K562 (cell line): ENCODE results near the gene DOCK3. TPM values are rescaled to one million over a fixed set of nuclear protein-coding genes. Genes with fewer than 3 reads are reported as not detected.

Source experiments
- ATAC-seq: fragments of 200-7000 bp; cut with Tn5 transposase; 3 replicates; pipeline ENCODE4 v1.9.1; 2020; ENCODE audit warnings: moderate library complexity
- BruUV-seq: library from RNA; stranded (reverse); fragments of 400-500 nt; replicated peaks from 2 replicates; lab custom pipeline; 2021; lab: Mats Ljungman, UMichigan
- CTCF ChIA-PET: fragments of 300-600 bp; formaldehyde crosslinking; extraction: SDS; loops from one replicate; lab custom pipeline; 2021; ENCODE audit warnings: low intra/inter-chr PET ratio; lab: Yijun Ruan, JAX
- POLR2A ChIA-PET: fragments of 300-600, 350-650 bp; sonication (Branson Sonifier 250); formaldehyde crosslinking; extraction: SDS; loops from one replicate; lab custom pipeline; 2021; ENCODE audit warnings: antibody characterized with exemption, inconsistent platforms; lab: Yijun Ruan, JAX
- DNase-seq, 4 experiments: peaks; one replicate each; pipeline versions ENCODE4 v3.0.0 to v3.0.0-alpha.2; 2011 to 2018; ENCODE audit warnings: low spot score in 3 of 4, mixed read lengths in 3 of 4; ENCODE audit errors: extremely low read depth in 1 of 4
- FAIRE-seq: peaks from 2 replicates; lab custom pipeline; 2011; peaks lifted over from hg19 to GRCh38; lab: Jason Lieb, UNC
- H2AFZ ChIP-seq: 2 replicates; pipeline ENCODE4 v1.6.0; 2011; ENCODE audit warnings: low read depth, low read length, control low read depth, inconsistent platforms
- H3K27ac ChIP-seq: fragments of 200-600 bp; 3 replicates; pipeline ENCODE4 v1.8.0; 2011; ENCODE audit warnings: low read depth, mild to moderate bottlenecking, control low read depth, inconsistent platforms, low read length, moderate library complexity, mixed read lengths; ENCODE audit errors: extremely low read depth
- H3K27me3 ChIP-seq, 2 experiments: fragments of 300-600 bp in 1 of 2; 2 replicates in 1 of 2; 3 replicates in 1 of 2; pipeline versions ENCODE4 v1.6.0 to v1.8.0; 2011; ENCODE audit warnings: inconsistent platforms in 2 of 2, low read length in 2 of 2, mild to moderate bottlenecking in 1 of 2, mixed read lengths in 1 of 2, moderate library complexity in 1 of 2; ENCODE audit not compliant: control insufficient read depth in 2 of 2, insufficient read depth in 2 of 2
- H3K36me3 ChIP-seq: fragments of 300-600 bp; 3 replicates; pipeline ENCODE4 v1.8.0; 2011; ENCODE audit warnings: mild to moderate bottlenecking, low read length, inconsistent platforms; ENCODE audit not compliant: control insufficient read depth, insufficient read depth
- H3K4me1 ChIP-seq, 2 experiments: fragments of 200-600 bp in 1 of 2; replicated peaks in 1 of 2; 2 replicates in 1 of 2; 3 replicates in 1 of 2; pipeline versions ENCODE4 v1.5.1 to v1.8.0; 2011; ENCODE audit warnings: inconsistent platforms in 2 of 2, low read length in 2 of 2, mild to moderate bottlenecking in 1 of 2, mixed read lengths in 1 of 2, moderate library complexity in 1 of 2; ENCODE audit not compliant: control insufficient read depth in 2 of 2, insufficient read depth in 2 of 2
- H3K4me2 ChIP-seq: 2 replicates; pipeline ENCODE4 v1.6.1; 2011; ENCODE audit warnings: low read length, control low read depth, inconsistent platforms, mixed read lengths; ENCODE audit not compliant: insufficient read depth
- H3K4me3 ChIP-seq: fragments of 200-600 bp; sonication (generic), shearing (Covaris generic); 2 replicates; pipeline ENCODE4 v1.5.1; 2016; ENCODE audit warnings: control low read depth, inconsistent platforms
- H3K79me2 ChIP-seq: fragments of 200-600 bp; 3 replicates; pipeline ENCODE4 v1.8.0; 2011; ENCODE audit warnings: low read length, inconsistent platforms; ENCODE audit not compliant: control insufficient read depth, insufficient read depth
- H3K9ac ChIP-seq, 2 experiments: 2 replicates each; pipeline versions ENCODE4 v1.6.0 to v1.6.1; 2011; ENCODE audit warnings: low read depth in 2 of 2, low read length in 2 of 2, control low read depth in 1 of 2, inconsistent platforms in 1 of 2, mild to moderate bottlenecking in 1 of 2, mixed read lengths in 1 of 2; ENCODE audit not compliant: insufficient read depth in 1 of 2
- H3K9me1 ChIP-seq: one replicate; pipeline ENCODE4 v1.6.0; 2011; ENCODE audit warnings: inconsistent platforms, mild to moderate bottlenecking, low read length, moderate library complexity; ENCODE audit not compliant: control insufficient read depth, insufficient read depth
- H3K9me3 ChIP-seq: replicated peaks from 2 replicates; pipeline ENCODE4 v1.5.1; 2011; ENCODE audit warnings: low read depth, low read length, inconsistent platforms; ENCODE audit not compliant: control insufficient read depth, insufficient read depth
- H4K20me1 ChIP-seq: replicated peaks from 2 replicates; pipeline ENCODE4 v1.6.1; 2011; ENCODE audit warnings: low read length, inconsistent platforms, mixed read lengths; ENCODE audit not compliant: control insufficient read depth, insufficient read depth
- CBX5 ChIP-seq: IDR thresholded peaks from 2 replicates; pipeline ENCODE4 v1.6.1; 2014; ENCODE audit warnings: low read depth, borderline replicate concordance
- CREBBP ChIP-seq: IDR thresholded peaks from one replicate; pipeline ENCODE4 v1.6.1; 2012; ENCODE audit warnings: low read depth, mild to moderate bottlenecking, control low read depth, inconsistent platforms, low read length
- ELF4 ChIP-seq: fragments of 450-650 bp; formaldehyde crosslinking; IDR thresholded peaks from 2 replicates; pipeline ENCODE4 v1.4.0; 2022; ENCODE audit warnings: missing genetic modification characterization
- LEF1 ChIP-seq: fragments of 450-650 bp; IDR thresholded peaks from 2 replicates; pipeline ENCODE4 v1.6.1; 2016; ENCODE audit warnings: mild to moderate bottlenecking
- NR2C1 ChIP-seq, 2 experiments: fragments of 450-650 bp; IDR thresholded peaks; 2 replicates each; pipeline ENCODE4 v1.6.1; 2017; ENCODE audit warnings: mild to moderate bottlenecking in 2 of 2, antibody characterized with exemption in 1 of 2, inconsistent platforms in 1 of 2, missing compliant biosample characterization in 1 of 2, missing genetic modification characterization in 1 of 2
- ZNF146 ChIP-seq: IDR thresholded peaks from one replicate; pipeline ENCODE4 v1.6.1; 2018; ENCODE audit warnings: missing compliant biosample characterization; ENCODE audit not compliant: unreplicated experiment
- ZNF253 ChIP-seq: fragments of 250-450 bp; sonication (Bioruptor Pico); conservative IDR thresholded peaks from 2 replicates; pipeline ENCODE4 v1.6.1; 2021; ENCODE audit warnings: mild to moderate bottlenecking
- WGBS: fragments of 100-300 bp; shearing (Covaris generic); methylation state at CpG from one replicate; pipeline ENCODE4 v1.1.6; 2016; ENCODE audit warnings: low coverage, mixed read lengths; ENCODE audit not compliant: insufficient coverage; ENCODE audit errors: missing lambda C conversion rate; 5-methylcytosine and 5-hydroxymethylcytosine counted together
- in situ Hi-C: fragments of 300-500 bp; cut with MboI; formaldehyde crosslinking; loops from 4 replicates; pipeline ENCODE4 v1.15.0; 2018; ENCODE audit warnings: inconsistent platforms, mixed read lengths
- intact Hi-C: fragments of 100-400 bp; cut with micrococcal nuclease; formaldehyde crosslinking; loops from 2 replicates; pipeline ENCODE4 v1.14.2; 2022
- polyA plus RNA-seq, 8 experiments: library from polyadenylated mRNA; depleted of rRNA in 4 of 8; stranded (reverse) in 5 of 8; unstranded in 3 of 8; fragments of >200 nt; fragmentation: Nextera tagmentation in 2 of 8; fragmentation: Illumina TruSeq in 1 of 8; extraction: Ambion mirVana in 2 of 8; extraction: Trizol in 1 of 8; gene quantifications; 2 replicates each; pipeline versions ENCODE4 v1.2.1 to v1.2.3, GENCODE V29; 2011 to 2014; ENCODE audit warnings: inconsistent platforms in 1 of 8, missing spikeins in 1 of 8
- total RNA-seq, 7 experiments: library from RNA; depleted of rRNA in 6 of 7; stranded (reverse); fragments of >200 nt in 6 of 7; fragmentation: Illumina TruSeq in 2 of 7; extraction: Trizol in 2 of 7; gene quantifications; 2 replicates each; pipeline versions ENCODE4 v1.2.1 to v1.2.3, GENCODE V29; 2011 to 2021; ENCODE audit warnings: low replicate concordance in 1 of 7
- TF ChIP-seq, protein P1 (sequence below): fragments of 250-450 bp; sonication (Bioruptor Pico); IDR thresholded peaks from 2 replicates; pipeline ENCODE4 v1.5.0; 2021
- TF ChIP-seq, protein P2 (sequence below): fragments of 450-650 bp; formaldehyde crosslinking; IDR thresholded peaks from 2 replicates; pipeline ENCODE4 v1.4.0; 2022; ENCODE audit warnings: missing genetic modification characterization
- TF ChIP-seq, protein P3 (sequence below): sonication (generic); formaldehyde crosslinking; IDR thresholded peaks from 2 replicates; pipeline ENCODE4 v1.8.1; 2023; ENCODE audit warnings: mild to moderate bottlenecking, missing genetic modification reagents

DOCK3 gene
- total and polyA plus RNA-seq, 9 of the 15 experiments (the other 6 are each of a cell fraction or from before 2014, with no cell fraction given) = under 0.01 to 0.03 (median 0.01) TPM; not detected in 4

DNA sequence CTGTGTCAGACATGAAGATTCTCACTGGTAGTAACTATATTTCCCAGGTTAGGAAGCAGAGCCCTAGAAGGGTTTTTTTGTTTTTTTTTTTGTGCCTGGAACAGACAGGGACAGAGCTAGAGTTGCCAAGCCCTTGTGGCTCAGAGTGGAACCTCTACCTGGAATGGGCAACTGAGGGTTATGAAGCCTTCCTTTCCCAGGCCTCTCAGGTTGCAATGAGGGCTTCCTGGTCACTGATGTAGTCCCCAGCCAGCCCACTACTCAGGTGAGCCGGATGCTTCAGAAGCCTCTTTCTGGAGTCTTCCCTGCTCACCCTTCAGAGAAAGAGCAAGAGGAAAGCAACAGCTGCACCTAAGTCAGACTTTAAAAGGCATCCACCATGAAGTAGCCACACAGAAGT, 661.5 kb downstream of the DOCK3 start:
- WGBS = 0% methylated on average over 1 of the region's 1 CpG
- H3K36me3 ChIP-seq = no peaks in the 10 kb centered on the region
- ATAC-seq (no peak), FAIRE-seq (no peak), DNase-seq (no peak)
- intact Hi-C loops = no loop called here
- ChIA-PET CTCF (no interaction called here), POLR2A (no interaction called here)
- H3K9me3 ChIP-seq = no peaks in the 10 kb centered on the region
- no peak overlapping the region for H3K4me2 ChIP-seq
- TF ChIP-seq ELF4 (CRISPR knock-in tag) (no peak), CBX5 (no peak), LEF1 (no peak), NR2C1 (IDR thresholded peaks at IDR 0.05) (no peak), NR2C1 (tag; IDR thresholded peaks at IDR 0.05) (no peak), ZNF146 (CRISPR knock-in tag) (no peak), CREBBP (no peak), ZNF253 (no peak)
- TF ChIP-seq, protein P1, sequence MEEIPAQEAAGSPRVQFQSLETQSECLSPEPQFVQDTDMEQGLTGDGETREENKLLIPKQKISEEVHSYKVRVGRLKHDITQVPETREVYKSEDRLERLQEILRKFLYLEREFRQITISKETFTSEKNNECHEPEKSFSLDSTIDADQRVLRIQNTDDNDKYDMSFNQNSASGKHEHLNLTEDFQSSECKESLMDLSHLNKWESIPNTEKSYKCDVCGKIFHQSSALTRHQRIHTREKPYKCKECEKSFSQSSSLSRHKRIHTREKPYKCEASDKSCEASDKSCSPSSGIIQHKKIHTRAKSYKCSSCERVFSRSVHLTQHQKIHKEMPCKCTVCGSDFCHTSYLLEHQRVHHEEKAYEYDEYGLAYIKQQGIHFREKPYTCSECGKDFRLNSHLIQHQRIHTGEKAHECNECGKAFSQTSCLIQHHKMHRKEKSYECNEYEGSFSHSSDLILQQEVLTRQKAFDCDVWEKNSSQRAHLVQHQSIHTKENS = no peak
- TF ChIP-seq, protein P2, sequence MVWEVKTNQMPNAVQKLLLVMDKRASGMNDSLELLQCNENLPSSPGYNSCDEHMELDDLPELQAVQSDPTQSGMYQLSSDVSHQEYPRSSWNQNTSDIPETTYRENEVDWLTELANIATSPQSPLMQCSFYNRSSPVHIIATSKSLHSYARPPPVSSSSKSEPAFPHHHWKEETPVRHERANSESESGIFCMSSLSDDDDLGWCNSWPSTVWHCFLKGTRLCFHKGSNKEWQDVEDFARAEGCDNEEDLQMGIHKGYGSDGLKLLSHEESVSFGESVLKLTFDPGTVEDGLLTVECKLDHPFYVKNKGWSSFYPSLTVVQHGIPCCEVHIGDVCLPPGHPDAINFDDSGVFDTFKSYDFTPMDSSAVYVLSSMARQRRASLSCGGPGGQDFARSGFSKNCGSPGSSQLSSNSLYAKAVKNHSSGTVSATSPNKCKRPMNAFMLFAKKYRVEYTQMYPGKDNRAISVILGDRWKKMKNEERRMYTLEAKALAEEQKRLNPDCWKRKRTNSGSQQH (CRISPR knock-in tag) = no peak
- TF ChIP-seq, protein P3, sequence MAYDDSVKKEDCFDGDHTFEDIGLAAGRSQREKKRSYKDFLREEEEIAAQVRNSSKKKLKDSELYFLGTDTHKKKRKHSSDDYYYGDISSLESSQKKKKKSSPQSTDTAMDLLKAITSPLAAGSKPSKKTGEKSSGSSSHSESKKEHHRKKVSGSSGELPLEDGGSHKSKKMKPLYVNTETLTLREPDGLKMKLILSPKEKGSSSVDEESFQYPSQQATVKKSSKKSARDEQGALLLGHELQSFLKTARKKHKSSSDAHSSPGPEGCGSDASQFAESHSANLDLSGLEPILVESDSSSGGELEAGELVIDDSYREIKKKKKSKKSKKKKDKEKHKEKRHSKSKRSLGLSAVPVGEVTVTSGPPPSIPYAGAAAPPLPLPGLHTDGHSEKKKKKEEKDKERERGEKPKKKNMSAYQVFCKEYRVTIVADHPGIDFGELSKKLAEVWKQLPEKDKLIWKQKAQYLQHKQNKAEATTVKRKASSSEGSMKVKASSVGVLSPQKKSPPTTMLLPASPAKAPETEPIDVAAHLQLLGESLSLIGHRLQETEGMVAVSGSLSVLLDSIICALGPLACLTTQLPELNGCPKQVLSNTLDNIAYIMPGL (CRISPR knock-in tag) = no peak
- H3K4me3 ChIP-seq = no peak overlapping the region
- H2AFZ ChIP-seq = no peak overlapping the region
- H3K27ac ChIP-seq = no peak overlapping the region
- BruUV-seq = no TSS peak
- H3K4me1 ChIP-seq = no peaks in the 10 kb centered on the region
- no peak overlapping the region for H3K9ac ChIP-seq
- H3K27me3 ChIP-seq = no peaks in the 10 kb centered on the region; a peak in 1 of 5 replicates
- H3K9me1 ChIP-seq = no peaks in the 10 kb centered on the region
- in situ Hi-C loops = no loop called here
- H4K20me1 ChIP-seq = no peaks in the 10 kb centered on the region
- no peaks in the 10 kb centered on the region for H3K79me2 ChIP-seq
